Right lobe of liver (tissue), 6 donors: Measurements from ENCODE around the gene DACH1. TPM values are rescaled to one million over a fixed set of nuclear protein-coding genes. Genes with fewer than 3 reads are reported as not detected.

Experiments
- ATAC-seq, 4 donors: fragments of 200-7000 bp; cut with Tn5 transposase; one replicate each; pipeline ENCODE4 v1.9.1; 2020; ENCODE audit warnings: mild to moderate bottlenecking in 4 of 4, moderate library complexity in 4 of 4
- DNase-seq, 3 donors: peaks; one replicate each; pipeline ENCODE4 v3.0.0-alpha.2; 2020
- H3K27ac ChIP-seq, 3 donors: fragments of 200-600 bp; one replicate each; pipeline ENCODE4 v1.8.0; 2022
- H3K27me3 ChIP-seq, 2 donors: fragments of 200-600 bp; one replicate each; pipeline ENCODE4 v1.8.0; 2022
- H3K36me3 ChIP-seq, 4 donors: fragments of 200-600 bp; sonication (generic) in 1 of 4; one replicate each; pipeline versions ENCODE4 v1.5.1 to v1.8.0; 2017 to 2022; ENCODE audit warnings: control low read depth in 1 of 4
- H3K4me1 ChIP-seq, 4 donors: fragments of 200-600 bp; sonication (generic) in 1 of 4; one replicate each; pipeline versions ENCODE4 v1.5.1 to v1.8.0; 2017 to 2022; ENCODE audit warnings: control low read depth in 1 of 4
- H3K4me3 ChIP-seq, 3 donors: fragments of 200-600 bp; one replicate each; pipeline ENCODE4 v1.8.0; 2022
- H3K9me3 ChIP-seq, 4 donors: fragments of 200-600 bp; sonication (generic) in 1 of 4; one replicate each; pipeline versions ENCODE4 v1.5.1 to v1.8.0; 2017 to 2022; ENCODE audit warnings: control low read depth in 1 of 4
- POLR2A ChIP-seq: fragments of 450-650 bp; IDR thresholded peaks from one replicate; pipeline ENCODE4 v1.6.1; 2017; ENCODE audit warnings: antibody characterized with exemption, mild to moderate bottlenecking
- WGBS: methylation state at CpG from one replicate; pipeline ENCODE4 v1.1.6; 2018; ENCODE audit warnings: low coverage, low lambda C conversion rate; ENCODE audit not compliant: insufficient coverage; ENCODE audit errors: missing lambda C conversion rate; 5-methylcytosine and 5-hydroxymethylcytosine counted together
- intact Hi-C, 2 donors: fragments of 100-400 bp; cut with DNase I; formaldehyde crosslinking; loops; one replicate each; pipeline versions ENCODE4 v1.11.2 to v1.14.1; 2022
- total RNA-seq, 6 experiments: library from RNA; depleted of rRNA in 2 of 6; stranded (reverse); fragments of >200 nt in 2 of 6; fragmentation: NEBNext Ultra II Directional in 3 of 6; extraction: Animal tissue kit (Norgen Biotek cat#: 25700) in 3 of 6; gene quantifications; one replicate each; pipeline versions ENCODE4 v1.1.0 to v1.2.4, GENCODE V29; 2016 to 2023
- TF ChIP-seq, protein P1 (sequence below), 4 donors: fragments of 200-600 bp in 3 of 4; fragments of 450-650 bp in 1 of 4; IDR thresholded peaks; one replicate each; pipeline versions ENCODE4 v1.5.1 to v1.8.0; 2016 to 2022; ENCODE audit warnings: antibody characterized with exemption in 4 of 4, mild to moderate bottlenecking in 2 of 4
- donor health status: DM: no; HTN: yes; CAD: no.
- donor health status: DM: no; HTN: no; CAD: no.
- donor health status: DM: no; HTN: no; CAD: no.
- donor health status: DM: no; HTN: yes; CAD: no.
- donor health status: DM: no; HTN: yes; CAD: no.

The DACH1 gene
- total RNA-seq, 6 experiments from 2014 or later: 0.80 to 1.5 (median 0.94) TPM

DNA sequence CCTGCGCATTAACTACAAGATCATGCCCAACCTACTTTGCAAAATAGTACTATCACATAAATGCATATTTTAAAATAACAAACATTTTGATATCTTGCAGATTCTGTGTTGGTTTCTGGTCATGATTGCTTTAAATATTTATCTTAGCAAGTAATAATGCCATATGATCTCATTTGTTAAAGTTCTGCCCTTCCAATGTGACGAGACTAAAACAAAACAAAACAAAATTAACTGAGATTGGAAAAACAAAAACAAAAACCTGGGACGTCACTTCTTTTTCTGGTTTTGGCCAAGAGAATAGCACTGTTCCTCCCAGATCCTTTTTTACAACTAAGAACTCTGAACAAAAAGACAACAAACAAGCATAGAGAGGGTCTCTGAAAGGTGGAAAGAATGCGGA lies 436.3 kb downstream of the DACH1 start:
- intact Hi-C loops: no loop called here
- Histone ChIP-seq H3K4me1 (no peaks in the 10 kb centered on the region), H3K27ac (no peak overlapping the region), H3K4me3 (no peak overlapping the region), H3K36me3 (no peaks in the 10 kb centered on the region), H3K27me3 (no peaks in the 10 kb centered on the region), H3K9me3 (no peaks in the 10 kb centered on the region)
- 55% methylated on average over 3 of the region's 4 CpGs for WGBS
- ATAC-seq (no peak), DNase-seq (no peak)
- TF ChIP-seq, protein P1, sequence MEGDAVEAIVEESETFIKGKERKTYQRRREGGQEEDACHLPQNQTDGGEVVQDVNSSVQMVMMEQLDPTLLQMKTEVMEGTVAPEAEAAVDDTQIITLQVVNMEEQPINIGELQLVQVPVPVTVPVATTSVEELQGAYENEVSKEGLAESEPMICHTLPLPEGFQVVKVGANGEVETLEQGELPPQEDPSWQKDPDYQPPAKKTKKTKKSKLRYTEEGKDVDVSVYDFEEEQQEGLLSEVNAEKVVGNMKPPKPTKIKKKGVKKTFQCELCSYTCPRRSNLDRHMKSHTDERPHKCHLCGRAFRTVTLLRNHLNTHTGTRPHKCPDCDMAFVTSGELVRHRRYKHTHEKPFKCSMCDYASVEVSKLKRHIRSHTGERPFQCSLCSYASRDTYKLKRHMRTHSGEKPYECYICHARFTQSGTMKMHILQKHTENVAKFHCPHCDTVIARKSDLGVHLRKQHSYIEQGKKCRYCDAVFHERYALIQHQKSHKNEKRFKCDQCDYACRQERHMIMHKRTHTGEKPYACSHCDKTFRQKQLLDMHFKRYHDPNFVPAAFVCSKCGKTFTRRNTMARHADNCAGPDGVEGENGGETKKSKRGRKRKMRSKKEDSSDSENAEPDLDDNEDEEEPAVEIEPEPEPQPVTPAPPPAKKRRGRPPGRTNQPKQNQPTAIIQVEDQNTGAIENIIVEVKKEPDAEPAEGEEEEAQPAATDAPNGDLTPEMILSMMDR (IDR thresholded peaks at IDR 0.05): no peak
- no peak for TF ChIP-seq POLR2A

DNA sequence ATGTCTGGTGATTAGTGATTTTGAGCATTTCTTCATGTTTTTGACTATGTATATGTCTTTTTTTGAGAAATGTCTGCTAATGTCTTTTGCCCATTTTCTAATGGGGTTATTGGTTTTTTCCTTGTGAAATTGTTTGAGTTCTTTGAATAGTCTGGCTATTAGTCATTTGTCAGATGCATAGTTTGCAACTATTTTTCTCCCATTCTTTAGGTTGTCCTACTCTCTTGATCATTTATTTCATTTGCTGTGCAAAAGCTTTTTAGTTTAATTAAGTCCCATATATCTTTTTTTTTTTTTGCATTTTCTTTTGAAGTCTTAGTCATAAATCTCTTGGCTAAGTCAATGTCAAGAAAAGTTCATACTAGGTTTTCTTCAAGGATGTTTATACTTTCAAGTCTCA lies 449.8 kb downstream of the DACH1 start:
- DNase-seq (no peak), ATAC-seq (no peak)
- Histone ChIP-seq H3K27ac (no peak overlapping the region), H3K9me3 (no peaks in the 10 kb centered on the region), H3K27me3 (no peaks in the 10 kb centered on the region), H3K4me3 (no peak overlapping the region), H3K36me3 (no peaks in the 10 kb centered on the region), H3K4me1 (no peaks in the 10 kb centered on the region)
- intact Hi-C loops: no loop called here
- TF ChIP-seq, protein P1 (IDR thresholded peaks at IDR 0.05): no peak
- no peak for TF ChIP-seq POLR2A

- Histone ChIP-seq H3K27ac (no peak overlapping the region), H3K36me3 (no peaks in the 10 kb centered on the region), H3K4me3 (no peak overlapping the region), H3K4me1 (no peaks in the 10 kb centered on the region), H3K27me3 (no peaks in the 10 kb centered on the region), H3K9me3 (no peaks in the 10 kb centered on the region)
- DNase-seq (no peak), ATAC-seq (no peak)
- 33% methylated on average over 2 of the region's 2 CpGs for WGBS
- intact Hi-C loops: no loop called here
- TF ChIP-seq POLR2A: no peak
- TF ChIP-seq, protein P1 (IDR thresholded peaks at IDR 0.05): no peak
Measured at GRCh38 chr13:71412231-71412630, 454.8 kb downstream of the DACH1 start.

- intact Hi-C loops: no loop called here
- Histone ChIP-seq H3K4me1 (no peaks in the 10 kb centered on the region), H3K4me3 (no peak overlapping the region), H3K27me3 (no peaks in the 10 kb centered on the region), H3K36me3 (no peaks in the 10 kb centered on the region), H3K9me3 (no peaks in the 10 kb centered on the region), H3K27ac (no peak overlapping the region)
- DNase-seq: no peak
- TF ChIP-seq, protein P1 (IDR thresholded peaks at IDR 0.05): no peak
- TF ChIP-seq POLR2A: no peak
- no peak for ATAC-seq
Measured at GRCh38 chr13:71408416-71408815, 458.6 kb downstream of the DACH1 start.

DNA sequence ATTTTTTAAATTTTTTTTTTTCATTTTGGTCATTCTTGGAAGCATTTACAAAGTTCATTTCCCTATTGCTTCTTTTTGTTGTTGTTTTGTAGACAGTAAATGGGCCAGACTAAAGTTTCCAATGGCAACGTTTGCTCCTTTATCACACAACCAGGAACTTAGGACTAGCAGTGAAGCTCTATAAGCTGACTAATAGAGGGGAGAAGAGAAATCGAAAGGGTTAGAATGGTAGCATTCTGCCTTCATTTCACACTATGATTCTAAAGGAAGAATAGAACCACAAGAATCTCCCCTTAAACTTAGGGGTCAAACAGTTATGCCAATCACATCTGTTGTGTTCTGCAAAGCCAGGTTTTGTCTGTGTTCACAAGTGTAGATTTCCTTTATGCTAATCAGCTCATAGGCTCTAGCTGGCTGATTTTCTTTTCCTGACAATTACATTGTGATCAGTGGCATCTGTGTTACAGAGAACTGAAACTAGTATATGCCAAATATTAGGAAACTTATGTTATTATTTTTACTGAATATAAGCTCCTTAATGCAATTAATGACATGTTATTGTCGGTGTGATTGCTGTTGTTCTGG lies 467.3 kb downstream of the DACH1 start:
- TF ChIP-seq POLR2A: no peak
- TF ChIP-seq, protein P1 (IDR thresholded peaks at IDR 0.05): no peak
- Histone ChIP-seq H3K36me3 (no peaks in the 10 kb centered on the region), H3K27me3 (no peaks in the 10 kb centered on the region), H3K4me3 (no peak overlapping the region), H3K4me1 (no peaks in the 10 kb centered on the region), H3K9me3 (no peaks in the 10 kb centered on the region), H3K27ac (no peak overlapping the region)
- DNase-seq (no peak), ATAC-seq (no peak)
- intact Hi-C loops: no loop called here
- WGBS: 39% methylated on average over 3 of the region's 3 CpGs
